Measurements from ENCODE around the gene RPAP3.

RPAP3 gene

DNA sequence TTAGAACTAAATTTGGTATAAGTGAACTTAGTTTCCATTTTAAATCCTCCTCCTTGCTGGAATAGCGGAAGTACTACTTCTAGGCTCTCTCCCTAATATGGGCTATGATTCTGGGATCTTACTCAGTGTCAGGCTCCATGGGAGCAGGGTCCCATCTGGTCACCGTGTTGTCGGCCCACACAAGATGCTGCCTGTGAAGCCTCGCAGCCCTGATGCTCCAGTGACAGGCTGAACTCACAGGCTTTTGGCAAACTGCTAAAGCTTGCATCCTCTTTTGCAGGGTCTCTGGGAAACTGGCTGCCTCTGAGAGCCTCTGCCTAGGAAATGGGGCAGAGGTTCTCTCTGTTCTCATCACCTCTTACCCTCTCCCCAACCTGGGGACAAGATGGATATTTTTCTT lies 88.4 kb downstream of the RPAP3 start:
- ATAC-seq (ENCODE audit: low read depth) (no peak), DNase-seq (ENCODE audit: low spot score) (no peak)
- no peak overlapping the region for H3K27ac ChIP-seq (ENCODE audit: poor library complexity, severe bottlenecking)
- H3K36me3 ChIP-seq (ENCODE audit: low read depth): no peaks in the 10 kb centered on the region
- H3K4me1 ChIP-seq (ENCODE audit: insufficient read depth, poor library complexity, severe bottlenecking): no peaks in the 10 kb centered on the region
- TF ChIP-seq, protein P1, sequence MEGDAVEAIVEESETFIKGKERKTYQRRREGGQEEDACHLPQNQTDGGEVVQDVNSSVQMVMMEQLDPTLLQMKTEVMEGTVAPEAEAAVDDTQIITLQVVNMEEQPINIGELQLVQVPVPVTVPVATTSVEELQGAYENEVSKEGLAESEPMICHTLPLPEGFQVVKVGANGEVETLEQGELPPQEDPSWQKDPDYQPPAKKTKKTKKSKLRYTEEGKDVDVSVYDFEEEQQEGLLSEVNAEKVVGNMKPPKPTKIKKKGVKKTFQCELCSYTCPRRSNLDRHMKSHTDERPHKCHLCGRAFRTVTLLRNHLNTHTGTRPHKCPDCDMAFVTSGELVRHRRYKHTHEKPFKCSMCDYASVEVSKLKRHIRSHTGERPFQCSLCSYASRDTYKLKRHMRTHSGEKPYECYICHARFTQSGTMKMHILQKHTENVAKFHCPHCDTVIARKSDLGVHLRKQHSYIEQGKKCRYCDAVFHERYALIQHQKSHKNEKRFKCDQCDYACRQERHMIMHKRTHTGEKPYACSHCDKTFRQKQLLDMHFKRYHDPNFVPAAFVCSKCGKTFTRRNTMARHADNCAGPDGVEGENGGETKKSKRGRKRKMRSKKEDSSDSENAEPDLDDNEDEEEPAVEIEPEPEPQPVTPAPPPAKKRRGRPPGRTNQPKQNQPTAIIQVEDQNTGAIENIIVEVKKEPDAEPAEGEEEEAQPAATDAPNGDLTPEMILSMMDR (IDR thresholded peaks at IDR 0.05; ENCODE audit: poor library complexity, severe bottlenecking): no peak
- H3K27me3 ChIP-seq (ENCODE audit: insufficient read depth, poor library complexity, severe bottlenecking): no peaks in the 10 kb centered on the region
- H3K4me3 ChIP-seq (ENCODE audit: severe bottlenecking): no peak overlapping the region
- peaks cover 12% of the 10 kb centered on the region for H3K9me3 ChIP-seq (ENCODE audit: severe bottlenecking)

DNA sequence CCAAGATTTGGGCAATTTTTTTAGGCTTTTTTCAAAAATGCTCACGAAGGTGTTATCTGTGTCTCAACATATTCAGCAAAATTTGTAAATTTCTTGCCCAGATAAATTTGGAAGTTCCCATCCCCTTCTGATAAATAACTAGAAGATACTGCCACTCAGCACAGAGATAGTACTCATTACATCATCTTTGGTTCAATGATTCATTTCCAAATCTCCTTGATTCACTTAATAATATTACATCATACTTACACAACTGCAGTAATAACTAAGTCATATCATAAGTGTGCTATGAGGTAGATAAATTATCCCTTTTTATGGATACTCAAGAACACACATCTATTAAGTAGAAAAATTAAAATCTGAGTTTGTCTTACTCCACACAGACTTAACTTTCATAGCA lies 89.4 kb downstream of the RPAP3 start:
- Histone ChIP-seq H3K4me1 (ENCODE audit: insufficient read depth, poor library complexity, severe bottlenecking) (no peaks in the 10 kb centered on the region), H3K9me3 (ENCODE audit: severe bottlenecking) (peaks cover 14% of the 10 kb centered on the region), H3K27ac (ENCODE audit: poor library complexity, severe bottlenecking) (no peak overlapping the region), H3K36me3 (ENCODE audit: low read depth) (no peaks in the 10 kb centered on the region), H3K4me3 (ENCODE audit: severe bottlenecking) (no peak overlapping the region), H3K27me3 (ENCODE audit: insufficient read depth, poor library complexity, severe bottlenecking) (no peaks in the 10 kb centered on the region)
- DNase-seq (ENCODE audit: low spot score): no peak
- no peak for ATAC-seq (ENCODE audit: low read depth)
- TF ChIP-seq, protein P1 (IDR thresholded peaks at IDR 0.05; ENCODE audit: poor library complexity, severe bottlenecking): no peak

DNA sequence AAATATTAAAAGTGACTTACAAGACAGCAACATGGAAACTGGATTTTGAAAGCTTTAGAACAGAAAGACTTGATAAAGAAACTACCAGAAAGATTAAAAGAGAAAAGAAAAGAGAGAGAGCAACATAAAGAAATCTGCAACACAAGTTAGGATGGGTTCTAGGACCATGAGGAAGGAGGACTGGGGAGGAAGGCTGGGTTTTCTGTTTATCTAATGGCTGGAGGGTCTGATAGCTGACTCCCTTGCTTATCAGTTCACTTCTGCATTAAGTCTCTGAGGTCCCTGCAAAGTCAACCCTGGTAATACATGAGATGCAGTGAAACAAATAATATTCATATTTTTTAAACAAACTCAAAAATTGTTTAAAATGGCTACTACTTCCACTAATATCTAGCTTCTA lies 90.1 kb downstream of the RPAP3 start:
- Histone ChIP-seq H3K27me3 (ENCODE audit: insufficient read depth, poor library complexity, severe bottlenecking) (no peaks in the 10 kb centered on the region), H3K9me3 (ENCODE audit: severe bottlenecking) (peaks cover 14% of the 10 kb centered on the region), H3K4me3 (ENCODE audit: severe bottlenecking) (no peak overlapping the region), H3K27ac (ENCODE audit: poor library complexity, severe bottlenecking) (no peak overlapping the region), H3K4me1 (ENCODE audit: insufficient read depth, poor library complexity, severe bottlenecking) (no peaks in the 10 kb centered on the region), H3K36me3 (ENCODE audit: low read depth) (no peaks in the 10 kb centered on the region)
- TF ChIP-seq, protein P1 (IDR thresholded peaks at IDR 0.05; ENCODE audit: poor library complexity, severe bottlenecking): no peak
- no peak for DNase-seq (ENCODE audit: low spot score)
- no peak for ATAC-seq (ENCODE audit: low read depth)

DNA sequence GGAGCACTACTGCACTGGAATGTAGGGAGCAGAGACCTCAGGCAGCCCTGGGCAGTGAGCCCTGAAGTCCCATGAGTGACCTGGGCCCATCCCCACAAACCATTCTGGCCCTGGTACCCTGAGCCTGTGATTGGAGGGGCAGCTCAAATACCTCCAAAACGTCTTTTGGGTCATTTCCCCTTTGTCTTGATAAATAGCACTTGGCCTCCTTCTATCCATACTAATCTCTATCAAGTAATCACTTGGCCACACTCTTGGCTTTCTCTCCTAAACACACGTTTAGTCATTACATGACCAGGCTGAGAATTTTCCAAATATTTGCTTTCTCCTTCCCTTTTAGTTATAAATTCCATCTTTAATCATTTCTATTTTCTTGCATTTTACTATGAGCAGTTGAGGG lies 91.3 kb downstream of the RPAP3 start:
- no peak for DNase-seq (ENCODE audit: low spot score)
- Histone ChIP-seq H3K27ac (ENCODE audit: poor library complexity, severe bottlenecking) (no peak overlapping the region), H3K4me3 (ENCODE audit: severe bottlenecking) (no peak overlapping the region), H3K36me3 (ENCODE audit: low read depth) (no peaks in the 10 kb centered on the region), H3K4me1 (ENCODE audit: insufficient read depth, poor library complexity, severe bottlenecking) (no peaks in the 10 kb centered on the region), H3K9me3 (ENCODE audit: severe bottlenecking) (peaks cover 14% of the 10 kb centered on the region), H3K27me3 (ENCODE audit: insufficient read depth, poor library complexity, severe bottlenecking) (no peaks in the 10 kb centered on the region)
- ATAC-seq (ENCODE audit: low read depth): no peak
- TF ChIP-seq, protein P1 (IDR thresholded peaks at IDR 0.05; ENCODE audit: poor library complexity, severe bottlenecking): no peak

DNA sequence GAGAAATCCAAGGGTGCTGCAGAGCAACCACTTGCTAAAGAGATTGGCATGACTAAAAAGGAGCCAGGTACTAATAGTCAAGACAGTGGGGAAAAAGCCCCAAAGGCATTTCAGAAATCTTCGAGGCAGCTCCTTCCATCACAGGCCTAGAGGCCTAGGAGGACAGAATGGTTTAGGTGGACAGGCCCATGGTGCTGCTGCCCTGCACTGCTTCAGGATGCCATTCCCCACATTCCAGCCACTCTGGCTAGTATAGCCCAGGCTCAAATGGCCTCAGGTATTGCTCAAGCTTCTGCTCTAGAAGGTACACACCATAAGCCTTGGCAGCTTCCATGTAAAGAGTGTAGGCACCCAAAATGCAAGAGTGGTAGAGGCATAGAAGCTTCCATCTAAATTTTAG lies 92.9 kb downstream of the RPAP3 start:
- no peak overlapping the region for H3K4me3 ChIP-seq (ENCODE audit: severe bottlenecking)
- DNase-seq (ENCODE audit: low spot score) (no peak), ATAC-seq (ENCODE audit: low read depth) (no peak)
- H3K27me3 ChIP-seq (ENCODE audit: insufficient read depth, poor library complexity, severe bottlenecking): no peaks in the 10 kb centered on the region
- no peaks in the 10 kb centered on the region for H3K4me1 ChIP-seq (ENCODE audit: insufficient read depth, poor library complexity, severe bottlenecking)
- peaks cover 14% of the 10 kb centered on the region for H3K9me3 ChIP-seq (ENCODE audit: severe bottlenecking)
- no peaks in the 10 kb centered on the region for H3K36me3 ChIP-seq (ENCODE audit: low read depth)
- no peak overlapping the region for H3K27ac ChIP-seq (ENCODE audit: poor library complexity, severe bottlenecking)
- TF ChIP-seq, protein P1 (IDR thresholded peaks at IDR 0.05; ENCODE audit: poor library complexity, severe bottlenecking): no peak

Measured in RWPE2 (cell line).